A673 (cell line): ENCODE measurements around the gene TMEM130.

ENCODE experiments used
- CTCF ChIP-seq: fragments of 300-800, 200-600 bp; sonication (generic); conservative IDR thresholded peaks from 2 replicates; pipeline ENCODE4 v1.5.1; 2017; ENCODE audit warnings: low read depth, mild to moderate bottlenecking, antibody characterized with exemption, low read length, moderate library complexity, mixed read lengths
- EZH2 ChIP-seq: fragments of 200-600 bp; sonication (generic); IDR thresholded peaks from 2 replicates; pipeline ENCODE4 v1.6.1; 2017; ENCODE audit warnings: borderline replicate concordance, low read depth, mild to moderate bottlenecking, mixed read lengths, antibody characterized with exemption, low read length; ENCODE audit not compliant: poor library complexity, severe bottlenecking

GRCh38 chr7:98870807-98871491 lies 1.1 kb upstream of the TMEM130 start:
- TF ChIP-seq CTCF = no peak
- no peak for TF ChIP-seq EZH2
